CD4-positive, CD25-positive, alpha-beta regulatory T cell (primary cell): ENCODE results near the gene SPINT2. TPM values are rescaled to one million over a fixed set of nuclear protein-coding genes. Genes with fewer than 3 reads are reported as not detected.
A peak's percentile ranks its signal among the peaks of the same experiment; 100 is the strongest.
"Not testable (repeated sequence)": the region's sequence is repeated elsewhere in the genome, so short reads cannot be mapped to it uniquely, and the experiment has no call there.

Experiments used
- ATAC-seq, 2 donors: fragments of 150-1000 bp; cut with Tn5 transposase; one replicate each; pipeline ENCODE4 v1.10.0; 2021; ENCODE audit warnings: low read depth in 2 of 2, moderate number of reproducible peaks in 2 of 2, moderate library complexity in 1 of 2
- DNase-seq, 3 donors: peaks; one replicate each; pipeline versions ENCODE4 v3.0.0 to v3.0.0-alpha.2; 2012 to 2022; ENCODE audit warnings: mixed read lengths in 1 of 3
- H3K27ac ChIP-seq: one replicate; pipeline ENCODE4 v1.7.0; 2013; ENCODE audit warnings: mild to moderate bottlenecking, low read length; ENCODE audit not compliant: insufficient read depth, poor library complexity, severe bottlenecking
- H3K27me3 ChIP-seq: one replicate; pipeline ENCODE4 v1.7.0; 2013; ENCODE audit warnings: low read length; ENCODE audit not compliant: control insufficient read depth, insufficient read depth
- H3K36me3 ChIP-seq: one replicate; pipeline ENCODE4 v1.7.0; 2013; ENCODE audit warnings: mild to moderate bottlenecking, low read length, moderate library complexity; ENCODE audit not compliant: control insufficient read depth, insufficient read depth
- H3K4me1 ChIP-seq: 2 replicates; pipeline ENCODE4 v1.7.0; 2013; ENCODE audit warnings: mild to moderate bottlenecking, low read length; ENCODE audit not compliant: insufficient read depth, control insufficient read depth, poor library complexity, severe bottlenecking
- H3K4me3 ChIP-seq: one replicate; pipeline ENCODE4 v1.7.0; 2013; ENCODE audit warnings: low read depth, mild to moderate bottlenecking, low read length, moderate library complexity
- H3K9me3 ChIP-seq, 2 experiments: 1 replicate in 1 of 2; 2 replicates in 1 of 2; pipeline ENCODE4 v1.7.0; 2013; ENCODE audit warnings: low read length in 2 of 2, mild to moderate bottlenecking in 1 of 2, moderate library complexity in 1 of 2; ENCODE audit not compliant: control insufficient read depth in 2 of 2
- H3K27ac Mint-ChIP-seq, 3 donors: one replicate each; pipeline ENCODE4 v1.8.0; 2020 to 2022; ENCODE audit warnings: mild to moderate bottlenecking in 3 of 3, mixed read lengths in 3 of 3, moderate library complexity in 2 of 3
- H3K27me3 Mint-ChIP-seq: one replicate; pipeline ENCODE4 v1.8.0; 2022; ENCODE audit warnings: mild to moderate bottlenecking, mixed read lengths
- H3K36me3 Mint-ChIP-seq: one replicate; pipeline ENCODE4 v1.8.0; 2020; ENCODE audit warnings: mixed read lengths
- H3K4me1 Mint-ChIP-seq, 4 donors: one replicate each; pipeline ENCODE4 v1.8.0; 2020 to 2022; ENCODE audit warnings: mixed read lengths in 4 of 4, mild to moderate bottlenecking in 1 of 4
- H3K4me3 Mint-ChIP-seq, 4 donors: one replicate each; pipeline ENCODE4 v1.8.0; 2020 to 2022; ENCODE audit warnings: mild to moderate bottlenecking in 4 of 4, mixed read lengths in 4 of 4, moderate library complexity in 3 of 4
- H3K9me3 Mint-ChIP-seq, 7 donors: one replicate each; pipeline ENCODE4 v1.8.0; 2020 to 2022; ENCODE audit warnings: mixed read lengths in 7 of 7, mild to moderate bottlenecking in 3 of 7, moderate library complexity in 2 of 7
- polyA plus RNA-seq, 4 donors: library from polyadenylated mRNA; unstranded; fragments of 300-500 nt; fragmentation: Illumina TruSeq; gene quantifications; one replicate each; pipeline ENCODE4 v1.2.3, GENCODE V29; 2021
- total RNA-seq: library from RNA; stranded (reverse); gene quantifications from one replicate; pipeline ENCODE4 v1.2.3, GENCODE V29; 2022

SPINT2 gene
- total and polyA plus RNA-seq, 5 donors from 2014 or later = 15.6 to 70.4 (median 40.0) TPM

- peaks cover 15% of the 10 kb centered on the region for H3K4me1 ChIP-seq
- Mint-ChIP-seq H3K27ac (no peak overlapping the region), H3K4me1 (peaks cover 10 to 23% (median 15%) of the 10 kb centered on the region in 4 donors), H3K4me3 (peak overlapping the region; percentile 31 to 60 (median 38)), H3K36me3 (peaks cover 5% of the 10 kb centered on the region), H3K27me3 (peaks cover 68% of the 10 kb centered on the region), H3K9me3 (peaks cover 0 to 8% (median 0%) of the 10 kb centered on the region in 7 donors)
- no peak overlapping the region for H3K4me3 ChIP-seq
- no peaks in the 10 kb centered on the region for H3K36me3 ChIP-seq
- H3K27me3 ChIP-seq = peaks cover 10% of the 10 kb centered on the region
- H3K9me3 ChIP-seq = no peaks in the 10 kb centered on the region
- ATAC-seq (no peak), DNase-seq (no peak)
- H3K27ac ChIP-seq = no peak overlapping the region
Measured at GRCh38 chr19:38223617-38224013, 40.8 kb upstream of the SPINT2 start.

DNA sequence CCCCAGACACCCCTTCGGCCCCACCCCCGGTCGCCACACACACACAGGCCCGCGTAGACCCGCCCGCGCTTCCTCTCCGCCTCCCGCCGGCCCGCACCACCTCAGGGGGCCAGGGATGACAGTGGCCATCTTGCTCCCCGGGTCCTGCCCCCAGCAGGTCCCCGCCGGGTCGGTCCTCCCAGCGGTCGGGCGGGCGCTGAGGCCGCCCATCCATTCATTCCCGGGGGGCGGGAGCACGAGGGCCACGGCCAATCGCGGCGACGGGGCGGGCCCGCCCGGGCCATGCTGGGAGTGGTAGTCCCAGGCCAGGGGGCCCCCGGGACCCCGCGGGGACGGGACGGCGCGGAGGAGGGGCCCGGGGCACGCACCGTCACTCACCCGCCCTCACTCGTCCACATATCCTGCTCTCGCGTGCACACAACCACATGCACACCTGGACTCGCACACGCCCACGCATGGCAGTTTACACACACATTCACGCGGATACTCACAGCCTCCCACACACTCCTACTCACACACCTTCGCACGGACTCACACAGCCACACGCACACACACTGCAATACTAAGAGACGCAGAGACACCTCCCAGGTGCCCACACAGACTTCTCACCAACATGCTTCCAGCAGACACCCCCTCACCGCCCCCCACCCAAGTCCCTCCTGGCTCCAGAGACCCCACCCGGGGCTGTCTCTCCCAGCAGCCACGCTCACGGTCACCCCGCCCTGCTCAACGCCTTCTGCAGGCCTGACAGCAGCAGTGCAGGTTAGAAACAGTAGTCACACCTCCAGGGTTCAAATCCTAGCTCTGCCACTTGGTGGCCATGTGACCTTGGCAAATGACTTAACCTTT lies 40.1 kb upstream of the SPINT2 start, which contains the start of gene DPF1:
Gene DPF1, minus strand, starts transcription at position 209 of the 849 bp plus-strand sequence. Its CDS starts 80 bp downstream, at position 129.
- peaks cover 0 to 8% (median 0%) of the 10 kb centered on the region in 7 donors for H3K9me3 Mint-ChIP-seq
- H3K36me3 Mint-ChIP-seq = peaks cover 5% of the 10 kb centered on the region
- Histone ChIP-seq H3K4me3 (no peak within 1 kb of the TSS), H3K36me3 (no peaks in the 10 kb centered on the region), H3K27me3 (peaks cover 10% of the 10 kb centered on the region), H3K9me3 (no peaks in the 10 kb centered on the region), H3K4me1 (peaks cover 21% of the 10 kb centered on the region), H3K27ac (no peak within 1 kb of the TSS)
- peaks cover 67% of the 10 kb centered on the region for H3K27me3 Mint-ChIP-seq
- peak within 1 kb of the TSS; percentile 39 to 84 (median 71) for H3K4me3 Mint-ChIP-seq
- H3K4me1 Mint-ChIP-seq = peaks cover 10 to 28% (median 15%) of the 10 kb centered on the region in 4 donors
- peak; percentile 67 to 74 for ATAC-seq
- DNase-seq = peak; percentile 24 to 71 (median 32)
- H3K27ac Mint-ChIP-seq = no peak within 1 kb of the TSS

- peaks cover 10 to 29% (median 15%) of the 10 kb centered on the region in 4 donors for H3K4me1 Mint-ChIP-seq
- Histone ChIP-seq H3K27me3 (peaks cover 11% of the 10 kb centered on the region), H3K4me1 (peaks cover 22% of the 10 kb centered on the region)
- not testable (repeated sequence) for ATAC-seq, H3K36me3 ChIP-seq, H3K27ac Mint-ChIP-seq, DNase-seq, H3K9me3 Mint-ChIP-seq, H3K9me3 ChIP-seq, H3K27ac ChIP-seq, H3K36me3 Mint-ChIP-seq, H3K4me3 ChIP-seq
- peak overlapping the region in 3 of 4 donors; percentile 60 to 84 (median 82) for H3K4me3 Mint-ChIP-seq
- peaks cover 65% of the 10 kb centered on the region for H3K27me3 Mint-ChIP-seq
Measured at GRCh38 chr19:38224863-38225218, 39.5 kb upstream of the SPINT2 start.

DNA sequence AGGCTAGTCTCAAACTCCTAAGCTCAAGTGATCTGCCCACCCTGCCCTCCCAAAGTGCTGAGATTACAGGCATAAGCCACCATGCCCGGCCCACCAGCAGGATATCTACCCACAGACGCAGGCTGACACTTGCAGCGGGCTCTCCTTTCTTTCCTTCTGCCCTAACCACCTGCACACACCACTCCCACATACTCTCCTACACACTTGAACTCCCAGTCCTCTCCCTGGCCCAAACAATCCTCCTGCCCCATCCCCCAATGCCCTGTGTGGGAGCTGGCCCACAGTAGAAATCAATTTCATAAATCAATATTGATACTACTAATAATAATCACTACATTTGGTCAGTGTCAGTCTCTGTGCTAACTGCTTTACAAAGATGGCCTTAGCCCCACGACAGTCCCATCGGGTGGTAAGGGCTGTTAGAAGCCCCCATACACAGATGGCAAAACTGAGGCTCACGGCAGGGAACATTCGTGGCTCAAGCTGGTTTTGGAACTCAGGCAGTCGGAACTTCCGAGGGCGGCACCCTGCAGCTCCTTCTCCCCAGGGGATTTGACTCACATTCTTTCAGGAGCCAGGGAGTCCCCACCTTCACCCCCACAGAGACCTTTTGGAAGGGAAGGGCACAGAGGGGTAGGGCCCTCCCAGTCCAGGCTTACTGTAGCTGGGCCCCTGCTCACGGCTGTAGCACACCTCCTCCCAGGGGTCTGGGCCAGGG lies 36.9 kb upstream of the SPINT2 start:
- H3K27ac ChIP-seq = no peak overlapping the region
- peaks cover 5% of the 10 kb centered on the region for H3K36me3 Mint-ChIP-seq
- no peak for ATAC-seq

DNA sequence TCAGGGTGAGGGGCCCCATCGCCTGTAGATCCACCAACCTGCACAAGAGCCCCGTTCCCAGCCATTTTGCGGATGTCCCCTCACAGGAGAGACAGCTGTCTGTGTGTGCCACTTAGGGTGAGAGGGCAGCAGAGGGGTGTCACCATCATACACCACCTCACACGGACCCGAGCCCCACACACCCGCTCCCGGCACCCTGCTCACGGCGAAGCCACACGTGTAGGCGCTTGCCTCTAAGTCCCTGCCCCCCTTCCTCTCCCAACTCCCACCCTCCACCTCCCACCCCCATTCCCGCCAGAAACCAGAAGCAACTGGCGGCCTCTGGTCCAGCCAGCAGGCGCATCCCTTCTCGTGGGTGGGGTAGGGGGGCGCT lies 36.4 kb upstream of the SPINT2 start:
- peaks cover 6 to 31% (median 10%) of the 10 kb centered on the region in 4 donors for H3K4me1 Mint-ChIP-seq
- H3K27ac Mint-ChIP-seq = no peak overlapping the region
- H3K4me3 ChIP-seq = no peak overlapping the region
- H3K4me3 Mint-ChIP-seq = peak overlapping the region in 1 of 4 donors; percentile 39
- H3K36me3 Mint-ChIP-seq = peaks cover 5% of the 10 kb centered on the region
- peaks cover 69% of the 10 kb centered on the region for H3K27me3 Mint-ChIP-seq
- no peak for DNase-seq
- H3K27ac ChIP-seq = no peak overlapping the region
- no peaks in the 10 kb centered on the region for H3K36me3 ChIP-seq
- H3K27me3 ChIP-seq = peaks cover 15% of the 10 kb centered on the region
- no peaks in the 10 kb centered on the region for H3K9me3 ChIP-seq
- peaks cover 22% of the 10 kb centered on the region for H3K4me1 ChIP-seq
- ATAC-seq = no peak
- peaks cover 0 to 7% (median 0%) of the 10 kb centered on the region in 7 donors for H3K9me3 Mint-ChIP-seq

More for the DNA sequence above, 36.9 kb upstream of the SPINT2 start:
- Histone ChIP-seq H3K36me3 (no peaks in the 10 kb centered on the region), H3K9me3 (no peaks in the 10 kb centered on the region), H3K4me3 (no peak overlapping the region), H3K4me1 (peaks cover 22% of the 10 kb centered on the region), H3K27me3 (peaks cover 17% of the 10 kb centered on the region)
- DNase-seq = no peak
- peaks cover 7 to 31% (median 13%) of the 10 kb centered on the region in 4 donors for H3K4me1 Mint-ChIP-seq
- peaks cover 0 to 8% (median 0%) of the 10 kb centered on the region in 7 donors for H3K9me3 Mint-ChIP-seq
- H3K27me3 Mint-ChIP-seq = peaks cover 70% of the 10 kb centered on the region
- H3K4me3 Mint-ChIP-seq = peak overlapping the region in 2 of 4 donors; percentile 39 to 56
- H3K27ac Mint-ChIP-seq = no peak overlapping the region

- H3K4me3 ChIP-seq = no peak overlapping the region
Measured at GRCh38 chr19:38228491-38229439, 35.6 kb upstream of the SPINT2 start.

DNA sequence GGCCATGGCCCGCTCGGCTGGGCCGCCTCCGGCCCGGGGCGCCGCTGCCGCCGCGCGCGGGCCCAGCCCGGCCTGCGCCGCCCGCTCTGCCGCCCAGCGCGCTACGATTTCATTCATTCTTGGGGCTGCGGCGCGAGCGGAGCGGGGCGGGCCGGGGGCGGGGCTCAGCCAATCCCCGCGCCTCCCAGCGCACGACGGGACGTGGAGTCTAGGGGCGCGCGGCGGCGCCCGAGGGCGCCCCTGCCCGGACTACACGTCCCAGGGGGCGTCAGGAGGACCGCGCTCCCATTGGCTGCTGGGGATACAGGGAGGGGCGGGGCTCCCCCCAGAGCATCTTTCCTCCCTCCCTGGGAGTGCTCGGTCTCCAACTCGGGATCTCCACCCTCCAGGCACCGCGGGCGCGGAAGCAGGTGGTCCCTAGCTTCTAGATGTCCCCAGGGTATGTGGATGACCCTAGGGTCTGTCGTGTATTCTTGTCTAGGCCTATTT lies 34.7 kb upstream of the SPINT2 start:
- peaks cover 0 to 4% (median 0%) of the 10 kb centered on the region in 7 donors for H3K9me3 Mint-ChIP-seq
- Histone ChIP-seq H3K36me3 (no peaks in the 10 kb centered on the region), H3K27ac (no peak overlapping the region), H3K27me3 (peaks cover 10% of the 10 kb centered on the region), H3K4me1 (peaks cover 10% of the 10 kb centered on the region), H3K4me3 (no peak overlapping the region), H3K9me3 (no peaks in the 10 kb centered on the region)
- H3K4me3 Mint-ChIP-seq = peak overlapping the region in 3 of 4 donors; percentile 53 to 61 (median 61)
- DNase-seq (peak; percentile 39 to 86 (median 45)), ATAC-seq (peak; percentile 81 to 87)
- H3K27me3 Mint-ChIP-seq = peaks cover 55% of the 10 kb centered on the region
- H3K36me3 Mint-ChIP-seq = peaks cover 5% of the 10 kb centered on the region
- H3K27ac Mint-ChIP-seq = no peak overlapping the region
- H3K4me1 Mint-ChIP-seq = peaks cover 0 to 18% (median 8%) of the 10 kb centered on the region in 4 donors

More at GRCh38 chr19:38228491-38229439, 35.6 kb upstream of the SPINT2 start:
- Mint-ChIP-seq H3K4me1 (peaks cover 0 to 25% (median 8%) of the 10 kb centered on the region in 4 donors), H3K36me3 (peaks cover 5% of the 10 kb centered on the region), H3K4me3 (peak overlapping the region in 2 of 4 donors; percentile 36 to 50), H3K9me3 (peaks cover 0 to 7% (median 0%) of the 10 kb centered on the region in 7 donors), H3K27ac (no peak overlapping the region), H3K27me3 (peaks cover 62% of the 10 kb centered on the region)
- no peak for DNase-seq
- H3K4me1 ChIP-seq = peaks cover 19% of the 10 kb centered on the region
- H3K27ac ChIP-seq = no peak overlapping the region
- peaks cover 10% of the 10 kb centered on the region for H3K27me3 ChIP-seq
- no peaks in the 10 kb centered on the region for H3K9me3 ChIP-seq
- no peak for ATAC-seq
- H3K36me3 ChIP-seq = no peaks in the 10 kb centered on the region
